Endodermal cell (in vitro differentiated cells): ENCODE results near the gene ALDH8A1. TPM values are rescaled to one million over a fixed set of nuclear protein-coding genes. Genes with fewer than 3 reads are reported as not detected.

Experiments used
- DNase-seq: peaks from one replicate; pipeline ENCODE4 v3.0.0-alpha.2; 2017
- H3K27ac ChIP-seq: 2 replicates; pipeline ENCODE4 v1.5.1; 2013; ENCODE audit warnings: mild to moderate bottlenecking, low read depth, low read length, moderate library complexity
- H3K27me3 ChIP-seq: 2 replicates; pipeline ENCODE4 v1.6.1; 2013; ENCODE audit warnings: mild to moderate bottlenecking, low read length, moderate library complexity; ENCODE audit not compliant: insufficient read depth, control insufficient read depth, poor library complexity, severe bottlenecking
- H3K36me3 ChIP-seq: 2 replicates; pipeline ENCODE4 v1.7.0; 2013; ENCODE audit warnings: mild to moderate bottlenecking, low read length, moderate library complexity; ENCODE audit not compliant: control insufficient read depth, insufficient read depth
- H3K4me1 ChIP-seq: one replicate; pipeline ENCODE4 v1.7.0; 2013; ENCODE audit warnings: low read length; ENCODE audit not compliant: control insufficient read depth, insufficient read depth
- H3K4me3 ChIP-seq: 2 replicates; pipeline ENCODE4 v1.5.1; 2013; ENCODE audit warnings: mild to moderate bottlenecking, low read length, moderate library complexity
- H3K9ac ChIP-seq: 2 replicates; pipeline ENCODE4 v1.6.1; 2013; ENCODE audit warnings: mild to moderate bottlenecking, low read length, moderate library complexity; ENCODE audit not compliant: poor library complexity, severe bottlenecking; ENCODE audit errors: extremely low read depth
- H3K9me3 ChIP-seq: 2 replicates; pipeline ENCODE4 v1.6.1; 2013; ENCODE audit warnings: mild to moderate bottlenecking, low read length, moderate library complexity; ENCODE audit not compliant: control insufficient read depth
- H3K27ac Mint-ChIP-seq: 2 replicates; pipeline ENCODE4 v1.8.0; 2020; ENCODE audit warnings: mixed read lengths
- H3K27me3 Mint-ChIP-seq: 2 replicates; pipeline ENCODE4 v1.8.0; 2021; ENCODE audit warnings: mild to moderate bottlenecking, mixed read lengths; ENCODE audit not compliant: insufficient read depth
- H3K36me3 Mint-ChIP-seq: 2 replicates; pipeline ENCODE4 v1.8.0; 2020; ENCODE audit warnings: low read depth, mixed read lengths
- H3K4me1 Mint-ChIP-seq: 2 replicates; pipeline ENCODE4 v1.8.0; 2020; ENCODE audit warnings: mixed read lengths
- H3K4me3 Mint-ChIP-seq: 2 replicates; pipeline ENCODE4 v1.8.0; 2020; ENCODE audit warnings: mild to moderate bottlenecking, moderate library complexity, mixed read lengths
- H3K9me3 Mint-ChIP-seq: 2 replicates; pipeline ENCODE4 v1.8.0; 2020; ENCODE audit warnings: mild to moderate bottlenecking, mixed read lengths
- CTCF ChIP-seq: fragments of 200-600 bp; sonication (generic); conservative IDR thresholded peaks from 2 replicates; pipeline ENCODE4 v1.5.0; 2021; ENCODE audit warnings: antibody characterized with exemption, mild to moderate bottlenecking
- WGBS, 2 experiments: methylation state at CpG; one replicate each; pipeline versions ENCODE4 v1.1.5 to v1.1.7; 2013; ENCODE audit warnings: missing lambda C conversion rate in 2 of 2, mixed read lengths in 1 of 2; ENCODE audit not compliant: insufficient coverage in 1 of 2, insufficient read length in 1 of 2; 5-methylcytosine and 5-hydroxymethylcytosine counted together
- total RNA-seq, 2 donors: library from RNA; stranded (reverse); fragmentation: NEBNext Ultra II Directional in 1 of 2; extraction: Animal tissue kit (Norgen Biotek cat#: 25700) in 1 of 2; gene quantifications; 2 replicates in 1 of 2; 3 replicates in 1 of 2; pipeline ENCODE4 v1.2.1, GENCODE V29; 2021

Gene ALDH8A1
- total RNA-seq, 2 donors from 2014 or later: not detected

- no peak for TF ChIP-seq CTCF
- Mint-ChIP-seq H3K9me3 (peaks cover 5% of the 10 kb centered on the region), H3K27me3 (no peaks in the 10 kb centered on the region), H3K36me3 (peaks cover 50% of the 10 kb centered on the region), H3K27ac (no peak overlapping the region), H3K4me1 (peaks cover 7% of the 10 kb centered on the region), H3K4me3 (no peak overlapping the region)
- DNase-seq: no peak
- H3K9me3 ChIP-seq: no peaks in the 10 kb centered on the region
- H3K4me3 ChIP-seq: no peak overlapping the region
- H3K36me3 ChIP-seq: peaks cover 24% of the 10 kb centered on the region
- no peak overlapping the region for H3K9ac ChIP-seq
- no peaks in the 10 kb centered on the region for H3K27me3 ChIP-seq
- H3K27ac ChIP-seq: no peak overlapping the region
- H3K4me1 ChIP-seq: peaks cover 4% of the 10 kb centered on the region
- 100% methylated on average over 1 of the region's 1 CpG; no CpG with 5 or more reads in 1 of the 2 experiments for WGBS, 2 experiments
These were observed 24.5 kb upstream of the ALDH8A1 start for GRCh38 chr6:134974370-134974769.

- DNase-seq: no peak
- WGBS, 2 experiments: 80% methylated on average over 1 of the region's 1 CpG; no CpG with 5 or more reads in 1 of the 2 experiments
- Histone ChIP-seq H3K36me3 (peaks cover 42% of the 10 kb centered on the region), H3K27ac (no peak overlapping the region), H3K4me1 (no peaks in the 10 kb centered on the region), H3K4me3 (no peak overlapping the region), H3K27me3 (no peaks in the 10 kb centered on the region), H3K9me3 (no peaks in the 10 kb centered on the region), H3K9ac (no peak overlapping the region)
- no peak for TF ChIP-seq CTCF
- Mint-ChIP-seq H3K27me3 (no peaks in the 10 kb centered on the region), H3K9me3 (no peaks in the 10 kb centered on the region), H3K4me1 (no peaks in the 10 kb centered on the region), H3K4me3 (no peak overlapping the region), H3K27ac (no peak overlapping the region), H3K36me3 (peaks cover 34% of the 10 kb centered on the region)
These were observed 17.8 kb upstream of the ALDH8A1 start for GRCh38 chr6:134967711-134968110.

- Mint-ChIP-seq H3K4me1 (no peaks in the 10 kb centered on the region), H3K9me3 (peaks cover 7% of the 10 kb centered on the region), H3K4me3 (no peak overlapping the region), H3K27ac (no peak overlapping the region), H3K27me3 (no peaks in the 10 kb centered on the region), H3K36me3 (peaks cover 55% of the 10 kb centered on the region)
- TF ChIP-seq CTCF: no peak
- no peaks in the 10 kb centered on the region for H3K27me3 ChIP-seq
- WGBS, 2 experiments: 100% methylated on average over 1 of the region's 1 CpG; no CpG with 5 or more reads in 1 of the 2 experiments
- no peak for DNase-seq
- no peaks in the 10 kb centered on the region for H3K4me1 ChIP-seq
- no peak overlapping the region for H3K4me3 ChIP-seq
- H3K27ac ChIP-seq: no peak overlapping the region
- H3K36me3 ChIP-seq: peaks cover 44% of the 10 kb centered on the region
- H3K9me3 ChIP-seq: peaks cover 11% of the 10 kb centered on the region
- no peak overlapping the region for H3K9ac ChIP-seq
These were observed 14.7 kb upstream of the ALDH8A1 start for GRCh38 chr6:134964451-134965203.
